ENCODE data around the gene CLSTN3.
"Not testable (repeated sequence)": the region's sequence is repeated elsewhere in the genome, so short reads cannot be mapped to it uniquely, and the experiment has no call there.

The CLSTN3 gene

DNA sequence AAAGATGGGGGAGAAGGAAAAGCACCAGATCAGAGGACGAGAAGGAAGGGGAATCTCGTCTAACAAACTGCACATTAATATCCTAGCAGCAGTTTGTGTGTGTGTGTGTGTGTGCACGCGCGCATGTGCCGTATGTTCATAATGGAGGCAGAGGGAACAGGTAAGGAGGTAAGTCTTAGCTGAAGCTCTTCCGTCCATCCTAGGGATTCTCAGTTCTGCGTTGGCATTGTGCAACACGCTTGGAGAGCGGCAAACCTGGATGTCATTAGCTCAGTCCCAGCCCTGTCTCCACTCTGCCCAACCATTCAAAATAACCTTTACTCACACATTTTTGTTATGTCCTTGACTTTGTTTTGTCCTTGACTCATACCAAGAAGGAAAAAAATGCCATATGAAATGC lies 36.3 kb upstream of the CLSTN3 start:
- FAIRE-seq (no peak), DNase-seq (ENCODE audit: insufficient read length) (no peak)
- TF ChIP-seq TAF1 (IDR thresholded peaks at IDR 0.05; ENCODE audit: borderline replicate concordance, low read depth, low read length) (no peak), POLR2A (IDR thresholded peaks at IDR 0.05; ENCODE audit: low read depth, low read length) (no peak)

DNA sequence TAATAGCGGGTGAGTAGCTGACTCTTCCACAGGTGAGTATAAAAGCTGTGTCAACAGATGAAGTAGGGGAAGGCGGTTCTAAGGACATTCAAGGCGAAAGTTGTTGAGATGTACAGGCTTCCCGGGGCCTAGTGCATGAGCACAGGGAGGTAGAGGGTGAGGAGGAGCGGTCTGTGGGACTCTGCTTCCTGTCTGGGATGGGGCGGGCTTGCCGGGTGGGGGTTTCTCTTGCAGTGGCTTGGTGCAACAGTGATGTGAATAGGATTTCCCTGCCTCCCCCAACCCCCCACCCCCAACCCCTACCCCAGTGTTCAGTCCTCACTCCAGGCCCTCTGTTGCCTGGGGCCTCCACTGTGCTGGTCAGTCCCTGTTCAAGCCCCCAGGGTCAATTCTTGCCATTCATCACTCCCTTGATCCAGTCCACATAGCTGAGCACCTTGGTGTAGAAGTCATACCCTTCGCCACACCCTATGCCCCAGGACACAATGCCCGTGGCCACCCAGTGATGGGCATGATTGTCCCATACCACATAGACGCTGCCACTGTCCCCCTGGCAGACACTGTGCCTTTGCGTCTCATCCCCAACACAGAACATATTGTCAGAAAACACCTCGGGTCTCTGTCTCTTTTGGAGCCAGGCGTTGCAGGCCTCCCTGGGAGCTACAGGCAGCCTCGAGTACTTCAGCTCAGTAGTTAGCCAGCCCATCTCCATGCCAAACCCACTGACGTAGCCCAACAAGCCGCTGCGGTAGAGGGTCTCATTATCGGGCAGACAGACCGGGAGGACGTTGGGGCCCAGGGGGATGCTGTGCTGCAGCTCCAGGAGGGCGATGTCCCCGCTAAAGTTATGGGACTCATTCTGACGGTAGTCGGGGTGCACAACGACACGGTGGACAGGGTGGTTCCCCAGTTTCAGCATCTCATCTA lies 33.9 kb upstream of the CLSTN3 start:
- FAIRE-seq (no peak), DNase-seq (ENCODE audit: insufficient read length) (no peak)
- TF ChIP-seq POLR2A (IDR thresholded peaks at IDR 0.05; ENCODE audit: low read depth, low read length) (no peak), POLR2AphosphoS5 (IDR thresholded peaks at IDR 0.05; ENCODE audit: low read depth, low read length) (no peak), TAF1 (IDR thresholded peaks at IDR 0.05; ENCODE audit: borderline replicate concordance, low read depth, low read length) (no peak)

DNA sequence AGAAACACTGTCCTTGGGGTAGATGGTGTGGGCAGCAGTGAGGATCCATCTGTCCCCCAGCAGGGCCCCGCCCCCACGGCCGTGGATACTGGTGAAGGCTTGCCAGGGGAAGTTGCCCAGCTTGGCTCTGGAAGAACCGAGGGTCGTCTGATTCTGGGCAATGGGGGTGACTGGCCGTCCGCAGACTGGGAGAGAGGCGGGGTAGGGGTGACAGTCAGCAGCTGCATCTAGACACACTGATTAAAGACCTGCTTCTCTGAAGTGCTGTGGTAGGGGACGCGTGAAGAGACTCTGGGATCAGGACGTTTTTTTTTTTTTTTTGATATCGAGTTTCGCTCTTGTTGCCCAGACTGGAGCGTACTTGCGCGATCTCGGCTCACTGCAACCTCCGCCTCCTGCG lies 33.2 kb upstream of the CLSTN3 start:
- no peak for DNase-seq (ENCODE audit: insufficient read length)
- no peak for FAIRE-seq
- TF ChIP-seq POLR2A (IDR thresholded peaks at IDR 0.05; ENCODE audit: low read depth, low read length) (no peak), TAF1 (IDR thresholded peaks at IDR 0.05; ENCODE audit: borderline replicate concordance, low read depth, low read length) (no peak), POLR2AphosphoS5 (IDR thresholded peaks at IDR 0.05; ENCODE audit: low read depth, low read length) (no peak)

DNA sequence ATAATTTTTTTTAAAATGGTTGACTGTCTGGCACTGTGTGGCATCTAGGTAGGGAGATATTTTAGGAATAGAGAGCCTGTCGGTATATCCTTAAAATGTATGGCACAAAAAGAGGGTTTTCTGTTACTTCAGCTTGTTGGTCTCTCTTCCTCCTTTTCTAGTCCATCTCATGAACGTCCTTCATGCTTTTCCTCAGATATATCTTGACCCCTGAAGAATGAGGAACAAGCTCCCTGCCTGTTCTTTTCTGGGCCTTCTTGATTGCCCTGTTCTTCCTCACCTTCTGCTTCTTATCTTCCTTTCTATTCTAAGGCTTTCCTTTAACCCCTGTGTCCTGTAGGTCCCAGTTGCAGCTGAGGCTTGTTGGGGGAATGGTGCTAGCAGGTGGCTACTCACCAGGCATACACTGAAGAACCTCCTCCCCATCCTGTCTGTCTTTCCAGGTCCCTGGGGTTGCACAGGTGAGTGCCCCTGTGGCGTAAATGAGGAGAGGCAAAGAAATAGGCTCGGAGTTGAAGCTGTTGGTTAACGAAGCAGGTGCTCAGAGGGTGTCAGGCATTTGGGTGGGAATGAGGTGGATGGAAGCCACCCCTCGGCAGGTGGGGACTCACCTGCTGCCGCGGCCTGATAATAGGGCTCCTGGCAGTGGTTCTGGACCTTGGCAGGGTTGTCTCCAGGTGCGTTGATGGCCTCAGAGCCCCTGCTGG lies 30.7 kb upstream of the CLSTN3 start:
- DNase-seq (ENCODE audit: insufficient read length) = no peak
- no peak for FAIRE-seq
- TF ChIP-seq POLR2AphosphoS5 (IDR thresholded peaks at IDR 0.05; ENCODE audit: low read depth, low read length) = no peak
- TF ChIP-seq TAF1 (IDR thresholded peaks at IDR 0.05; ENCODE audit: borderline replicate concordance, low read depth, low read length) = no peak
- no peak for TF ChIP-seq POLR2A (IDR thresholded peaks at IDR 0.05; ENCODE audit: low read depth, low read length)

DNA sequence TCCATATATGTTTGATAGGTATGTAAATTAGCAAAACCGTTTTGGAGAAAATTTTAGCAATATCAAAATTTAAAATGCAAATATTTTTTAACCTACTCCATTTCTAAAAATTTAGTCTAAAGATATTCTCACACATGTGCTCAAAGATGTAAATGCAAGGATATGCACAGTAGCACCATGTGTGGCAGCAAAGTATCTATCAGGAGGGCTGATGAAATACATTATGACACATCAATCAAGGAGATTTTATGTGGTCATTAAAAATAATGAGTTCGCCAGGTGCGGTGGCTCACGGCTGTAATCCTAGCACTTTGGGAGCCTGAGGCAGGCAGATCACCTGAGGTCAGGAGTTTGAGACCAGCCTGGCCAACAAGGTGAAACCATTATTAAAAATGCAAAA lies 29.9 kb upstream of the CLSTN3 start:
- FAIRE-seq (no peak), DNase-seq (ENCODE audit: insufficient read length) (no peak)
- TF ChIP-seq TAF1 (IDR thresholded peaks at IDR 0.05; ENCODE audit: borderline replicate concordance, low read depth, low read length) = no peak
- no peak for TF ChIP-seq POLR2AphosphoS5 (IDR thresholded peaks at IDR 0.05; ENCODE audit: low read depth, low read length)
- TF ChIP-seq POLR2A (IDR thresholded peaks at IDR 0.05; ENCODE audit: low read depth, low read length) = no peak

DNA sequence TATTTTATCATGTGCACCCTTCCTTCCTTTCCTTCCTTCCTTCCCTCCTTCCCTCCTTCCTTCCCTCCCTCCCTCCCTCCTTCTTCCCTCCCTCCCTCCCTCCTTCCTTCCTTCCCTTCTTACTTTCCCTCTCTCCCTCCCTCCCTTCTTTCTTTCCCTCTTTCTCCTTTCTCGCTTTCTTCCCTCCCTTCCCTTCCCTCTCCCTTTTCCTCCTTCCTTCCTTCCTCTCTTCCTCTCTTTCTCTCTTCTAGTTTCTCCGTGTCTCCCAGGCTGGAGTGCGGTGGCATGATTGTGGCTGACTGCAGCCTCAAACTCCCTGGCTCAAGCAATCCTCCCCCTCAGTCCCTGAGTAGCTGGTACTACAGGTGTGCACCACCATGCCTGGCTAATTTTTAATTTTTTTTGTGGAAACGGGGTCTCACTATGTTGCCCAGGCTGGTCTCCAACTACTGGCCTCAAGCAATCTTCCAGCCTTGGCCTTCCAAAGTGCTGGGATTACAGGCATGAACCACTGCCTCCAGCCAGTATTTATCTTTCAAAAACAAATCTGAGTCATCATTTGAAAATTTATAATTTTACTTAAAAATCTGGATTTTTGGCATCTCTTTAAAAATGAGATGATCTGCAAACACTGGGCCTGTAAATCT lies 29.0 kb upstream of the CLSTN3 start:
- TF ChIP-seq POLR2AphosphoS5 (IDR thresholded peaks at IDR 0.05; ENCODE audit: low read depth, low read length) (no peak), TAF1 (IDR thresholded peaks at IDR 0.05; ENCODE audit: borderline replicate concordance, low read depth, low read length) (no peak), POLR2A (IDR thresholded peaks at IDR 0.05; ENCODE audit: low read depth, low read length) (no peak)
- FAIRE-seq (no peak), DNase-seq (ENCODE audit: insufficient read length) (no peak)

DNA sequence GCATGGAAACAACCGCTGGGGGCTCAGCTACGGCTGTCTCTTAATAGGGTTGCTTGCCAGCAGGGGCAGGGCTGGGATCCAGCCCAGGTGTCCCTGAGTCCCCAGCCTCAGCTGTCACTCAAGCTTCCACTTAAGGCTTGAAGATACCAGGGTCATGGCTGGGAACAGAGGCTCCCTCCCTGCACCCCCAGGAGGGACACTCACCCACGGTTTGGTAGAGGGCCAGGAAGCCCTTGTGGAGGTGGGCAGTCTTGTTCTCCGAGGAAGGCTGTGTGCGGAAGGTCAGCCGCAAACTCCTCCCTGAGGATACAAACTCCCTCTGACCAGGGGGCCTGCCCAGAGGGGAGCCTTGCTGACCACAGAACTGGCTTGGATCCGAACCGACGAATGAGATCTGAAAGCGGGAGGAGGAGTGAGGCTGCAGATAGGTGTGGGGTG lies 28.5 kb upstream of the CLSTN3 start:
- FAIRE-seq (no peak), DNase-seq (ENCODE audit: insufficient read length) (no peak)
- no peak for TF ChIP-seq POLR2AphosphoS5 (IDR thresholded peaks at IDR 0.05; ENCODE audit: low read depth, low read length)
- TF ChIP-seq TAF1 (IDR thresholded peaks at IDR 0.05; ENCODE audit: borderline replicate concordance, low read depth, low read length) = no peak
- no peak for TF ChIP-seq POLR2A (IDR thresholded peaks at IDR 0.05; ENCODE audit: low read depth, low read length)

DNA sequence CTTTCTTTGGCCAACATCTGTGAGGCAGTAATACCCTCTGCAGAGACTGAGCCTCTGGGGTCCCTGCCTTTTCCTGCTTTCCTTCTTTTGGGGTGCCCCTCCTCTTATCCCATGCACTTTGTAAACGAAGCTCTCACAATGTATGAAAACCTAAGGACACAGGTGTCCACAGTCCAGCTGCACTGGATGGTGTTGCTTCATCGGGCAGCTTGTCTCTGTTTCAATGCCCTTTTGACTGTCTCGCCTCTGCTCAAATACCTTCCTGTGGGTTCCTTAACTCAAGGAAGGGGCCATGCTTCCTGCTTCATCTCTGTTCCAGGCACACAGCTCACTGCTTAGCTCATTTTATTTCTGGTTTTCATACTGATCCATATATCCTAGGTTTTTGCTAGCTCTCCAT lies 27.6 kb upstream of the CLSTN3 start:
- FAIRE-seq = no peak

DNA sequence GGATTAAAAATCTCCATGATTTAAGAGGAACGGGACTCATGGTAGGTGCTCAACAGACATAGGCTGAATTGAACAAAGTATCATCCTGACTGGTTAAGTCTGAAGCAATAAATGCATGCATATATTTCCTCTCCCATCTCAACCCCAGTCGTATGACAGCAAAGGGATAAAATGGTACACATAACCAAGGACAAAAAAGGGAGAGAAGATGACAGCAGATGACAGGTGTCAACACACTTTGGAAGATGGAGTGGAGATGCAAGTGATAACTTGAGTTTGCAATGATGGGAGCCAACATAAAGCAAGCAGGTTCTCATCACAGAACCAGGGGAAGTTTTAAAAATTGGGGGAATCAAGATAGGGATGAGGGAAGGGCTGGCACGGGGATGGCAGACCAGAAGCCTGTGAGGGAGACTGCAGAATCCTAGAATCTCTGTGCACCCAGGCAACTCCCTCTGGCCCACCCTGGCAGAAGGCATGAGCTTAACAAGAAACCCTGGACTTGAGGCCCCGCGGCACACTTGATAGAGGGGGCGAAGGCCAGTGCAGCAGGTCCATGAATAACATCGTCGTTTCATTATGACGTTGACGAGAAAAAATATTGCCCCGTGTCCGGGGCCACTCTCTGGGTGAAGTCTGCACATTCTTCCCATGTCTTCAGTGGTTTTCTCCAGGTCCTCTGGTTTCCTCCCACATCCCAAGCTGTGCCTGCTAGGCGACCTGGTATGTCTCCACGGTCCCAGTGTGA lies 26.2 kb upstream of the CLSTN3 start:
- DNase-seq (ENCODE audit: insufficient read length) (no peak), FAIRE-seq (no peak)
- TF ChIP-seq TAF1 (IDR thresholded peaks at IDR 0.05; ENCODE audit: borderline replicate concordance, low read depth, low read length) (no peak), POLR2A (IDR thresholded peaks at IDR 0.05; ENCODE audit: low read depth, low read length) (no peak), POLR2AphosphoS5 (IDR thresholded peaks at IDR 0.05; ENCODE audit: low read depth, low read length) (no peak)

More for the DNA sequence above, 27.6 kb upstream of the CLSTN3 start:
- no peak for DNase-seq (ENCODE audit: insufficient read length)
- TF ChIP-seq POLR2A (IDR thresholded peaks at IDR 0.05; ENCODE audit: low read depth, low read length) = no peak
- no peak for TF ChIP-seq POLR2AphosphoS5 (IDR thresholded peaks at IDR 0.05; ENCODE audit: low read depth, low read length)
- TF ChIP-seq TAF1 (IDR thresholded peaks at IDR 0.05; ENCODE audit: borderline replicate concordance, low read depth, low read length) = no peak

DNA sequence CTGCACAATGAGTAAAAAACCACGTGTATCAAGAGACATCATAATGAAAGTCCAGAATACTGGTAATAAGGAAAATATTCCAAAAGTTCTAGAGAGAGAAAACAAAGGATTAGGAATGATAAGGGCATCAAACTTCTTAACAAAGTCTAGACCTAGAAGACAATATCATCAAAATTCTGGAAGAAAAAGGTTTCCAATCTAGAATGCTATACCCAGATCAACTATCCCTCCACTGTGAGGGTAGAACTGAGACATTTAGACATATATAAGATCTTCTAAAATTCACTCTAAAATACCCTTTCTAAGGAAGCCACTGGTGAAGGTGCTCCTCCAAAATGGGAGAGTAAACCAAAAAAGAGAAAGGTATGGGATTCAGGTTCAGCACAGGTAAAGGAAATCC lies 24.1 kb upstream of the CLSTN3 start:
- FAIRE-seq (no peak), DNase-seq (ENCODE audit: insufficient read length) (no peak)
- TF ChIP-seq POLR2AphosphoS5 (IDR thresholded peaks at IDR 0.05; ENCODE audit: low read depth, low read length) = no peak
- no peak for TF ChIP-seq POLR2A (IDR thresholded peaks at IDR 0.05; ENCODE audit: low read depth, low read length)

DNA sequence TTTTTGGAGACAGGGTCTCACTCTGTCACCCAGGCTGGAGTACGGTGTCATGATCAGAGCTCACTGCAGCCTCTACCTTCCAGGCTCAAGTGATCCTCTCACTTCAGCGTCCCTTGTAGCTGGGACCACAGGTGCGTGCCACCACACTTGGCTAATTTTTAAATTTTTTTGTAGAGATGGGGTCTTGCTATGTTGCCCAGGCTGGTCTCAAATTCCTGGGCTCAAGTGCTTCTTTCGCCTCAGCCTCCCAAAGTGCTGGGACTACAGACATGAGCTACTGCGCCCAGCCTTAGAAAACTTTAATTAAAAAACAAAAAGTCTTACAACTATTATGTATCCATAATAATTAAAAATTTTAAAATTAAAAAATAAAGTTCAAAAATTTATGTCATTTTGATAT lies 23.0 kb upstream of the CLSTN3 start:
- not testable (repeated sequence) for DNase-seq (ENCODE audit: insufficient read length); FAIRE-seq
